PC-3 (cell line): ENCODE results near the gene SMIM28. TPM values are rescaled to one million over a fixed set of nuclear protein-coding genes. Genes with fewer than 3 reads are reported as not detected.

ENCODE experiments used
- ATAC-seq: fragments of 200-7000 bp; cut with Tn5 transposase; 2 replicates; pipeline ENCODE4 v1.9.1; 2020; ENCODE audit warnings: mild to moderate bottlenecking, moderate library complexity
- BruUV-seq: library from RNA; stranded (reverse); fragments of 400-500 nt; replicated peaks from 2 replicates; lab custom pipeline; 2021; lab: Mats Ljungman, UMichigan
- CTCF ChIA-PET: fragments of 300-600 bp; sonication (Branson Sonifier 250); formaldehyde crosslinking; loops from one replicate; lab custom pipeline; 2022; ENCODE audit warnings: antibody characterized with exemption; lab: Charles Lee
- POLR2A ChIA-PET: fragments of 300-600 bp; sonication (Branson Sonifier 250); formaldehyde crosslinking; loops from one replicate; lab custom pipeline; 2022; ENCODE audit warnings: antibody characterized with exemption; ENCODE audit not compliant: unreplicated experiment; lab: Charles Lee
- DNase-seq: peaks from one replicate; pipeline ENCODE4 v3.0.0-alpha.2; 2015
- H2AFZ ChIP-seq: fragments of 300-600 bp; sonication (generic); 2 replicates; pipeline ENCODE4 v1.6.0; 2016; ENCODE audit warnings: antibody characterized with exemption, low read length
- H3F3A ChIP-seq: fragments of 300-600 bp; sonication (generic); one replicate; pipeline ENCODE4 v1.6.0; 2017; ENCODE audit warnings: antibody characterized with exemption, low read length, control low read depth, mild to moderate bottlenecking; ENCODE audit not compliant: unreplicated experiment
- H3K27ac ChIP-seq: fragments of 300-600 bp; sonication (generic); 2 replicates; pipeline ENCODE4 v1.5.1; 2016; ENCODE audit warnings: mild to moderate bottlenecking, low read length
- H3K27me3 ChIP-seq: fragments of 300-600 bp; sonication (generic); 2 replicates; pipeline ENCODE4 v1.6.1; 2016; ENCODE audit warnings: low read length, mixed read lengths
- H3K36me3 ChIP-seq: fragments of 300-600 bp; sonication (generic); 2 replicates; pipeline ENCODE4 v1.6.1; 2016; ENCODE audit warnings: low read depth, mixed run types, low read length, mixed read lengths
- H3K4me1 ChIP-seq: fragments of 300-600 bp; sonication (generic); 2 replicates; pipeline ENCODE4 v1.5.1; 2016; ENCODE audit warnings: low read length; ENCODE audit not compliant: insufficient read depth
- H3K4me2 ChIP-seq: fragments of 300-600 bp; sonication (generic); 2 replicates; pipeline ENCODE4 v1.6.0; 2016; ENCODE audit warnings: low read length
- H3K4me3 ChIP-seq: fragments of 300-600 bp; sonication (generic); 2 replicates; pipeline ENCODE4 v1.5.1; 2016; ENCODE audit warnings: mild to moderate bottlenecking, low read length, mixed read lengths
- H3K79me2 ChIP-seq: fragments of 300-600 bp; sonication (generic); 2 replicates; pipeline ENCODE4 v1.6.1; 2017; ENCODE audit warnings: low read length, mixed read lengths
- H3K9ac ChIP-seq: fragments of 300-600 bp; sonication (generic); 2 replicates; pipeline ENCODE4 v1.6.0; 2016; ENCODE audit warnings: mild to moderate bottlenecking, low read length
- H3K9me2 ChIP-seq: fragments of 300-600 bp; sonication (generic); replicated peaks from 2 replicates; pipeline ENCODE4 v1.6.1; 2016; ENCODE audit warnings: mixed run types, low read length, mixed read lengths
- H3K9me3 ChIP-seq: fragments of 300-600 bp; sonication (generic); 2 replicates; pipeline ENCODE4 v1.6.1; 2016; ENCODE audit warnings: low read length, mixed read lengths
- H4K20me1 ChIP-seq: fragments of 300-600 bp; sonication (generic); 2 replicates; pipeline ENCODE4 v1.6.1; 2016; ENCODE audit warnings: low read length, mixed read lengths
- CTCF ChIP-seq: fragments of 300-600 bp; sonication (generic); conservative IDR thresholded peaks from 2 replicates; pipeline ENCODE4 v1.5.1; 2017; ENCODE audit warnings: antibody characterized with exemption, low read depth, mild to moderate bottlenecking, low read length
- EZH2 ChIP-seq: fragments of 300-600 bp; sonication (generic); IDR thresholded peaks from one replicate; pipeline ENCODE4 v1.6.1; 2017; ENCODE audit warnings: antibody characterized with exemption, mild to moderate bottlenecking, low read length; ENCODE audit not compliant: unreplicated experiment
- EZH2phosphoT487 ChIP-seq: fragments of 300-600 bp; sonication (generic); IDR thresholded peaks from 2 replicates; pipeline ENCODE4 v1.6.1; 2018; ENCODE audit warnings: mild to moderate bottlenecking, antibody characterized with exemption, low read length, borderline replicate concordance
- intact Hi-C: fragments of 100-400 bp; cut with micrococcal nuclease; formaldehyde crosslinking; loops from 2 replicates; pipeline ENCODE4 v1.9.0; 2023
- total RNA-seq: library from RNA; depleted of rRNA; stranded (reverse); fragments of >200 nt; gene quantifications from 2 replicates; pipeline ENCODE4 v1.2.3, GENCODE V29; 2014

Gene SMIM28
- total RNA-seq, 1 experiment from 2014 or later, result not detected

- no peak for TF ChIP-seq EZH2
- no peak for TF ChIP-seq EZH2phosphoT487
- no peak for TF ChIP-seq CTCF
- intact Hi-C loops, result no loop called here
- no peaks in the 10 kb centered on the region for H4K20me1 ChIP-seq
- H3K9me3 ChIP-seq, result no peaks in the 10 kb centered on the region
- no peak overlapping the region for H3K4me2 ChIP-seq
- no peaks in the 10 kb centered on the region for H3K9me2 ChIP-seq
- H3K9ac ChIP-seq, result no peak overlapping the region
- DNase-seq (no peak), ATAC-seq (no peak)
- H2AFZ ChIP-seq, result no peak overlapping the region
- no peaks in the 10 kb centered on the region for H3K36me3 ChIP-seq
- H3K4me1 ChIP-seq, result no peaks in the 10 kb centered on the region
- no peaks in the 10 kb centered on the region for H3K27me3 ChIP-seq
- CTCF ChIA-PET, result no interaction called here
- POLR2A ChIA-PET, result no interaction called here
- H3K79me2 ChIP-seq, result no peaks in the 10 kb centered on the region
- H3K4me3 ChIP-seq, result no peak overlapping the region
- no TSS peak for BruUV-seq
- no peaks in the 10 kb centered on the region for H3F3A ChIP-seq
- no peak overlapping the region for H3K27ac ChIP-seq
Observed at GRCh38 chr6:138331444-138331843, 46.3 kb upstream of the SMIM28 start.

DNA sequence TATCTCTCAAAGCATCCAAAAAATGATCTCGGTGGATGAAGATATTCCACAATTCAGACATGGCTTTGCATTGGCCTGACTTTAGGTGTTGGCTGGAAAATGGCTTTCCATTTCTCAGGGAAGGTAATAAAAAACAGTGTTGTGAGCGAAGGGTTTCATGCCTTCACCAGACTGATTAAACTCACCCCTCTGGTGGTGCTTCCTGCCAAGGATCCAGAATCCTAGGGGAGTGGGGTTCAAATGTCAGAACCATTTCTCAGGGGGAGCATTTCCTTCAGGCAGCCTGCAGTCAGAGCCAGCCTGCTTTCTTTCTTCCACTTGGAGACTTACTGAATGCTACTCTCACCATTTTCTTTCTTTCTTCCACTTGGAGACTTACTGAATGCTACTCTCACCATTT, 45.7 kb upstream of the SMIM28 start:
- Histone ChIP-seq H3K9ac (no peak overlapping the region), H3K27me3 (no peaks in the 10 kb centered on the region), H3K4me1 (no peaks in the 10 kb centered on the region), H3K36me3 (no peaks in the 10 kb centered on the region), H3K9me3 (no peaks in the 10 kb centered on the region), H3K4me3 (no peak overlapping the region), H2AFZ (no peak overlapping the region), H3F3A (no peaks in the 10 kb centered on the region), H4K20me1 (no peaks in the 10 kb centered on the region), H3K9me2 (no peaks in the 10 kb centered on the region), H3K79me2 (no peaks in the 10 kb centered on the region), H3K4me2 (no peak overlapping the region), H3K27ac (no peak overlapping the region)
- POLR2A ChIA-PET, result no interaction called here
- intact Hi-C loops, result no loop called here
- DNase-seq, result no peak
- BruUV-seq, result no TSS peak
- ATAC-seq, result no peak
- TF ChIP-seq EZH2phosphoT487 (no peak), CTCF (no peak), EZH2 (no peak)
- CTCF ChIA-PET, result no interaction called here

GRCh38 chr6:138334000-138334399, 43.7 kb upstream of the SMIM28 start:
- no peak for TF ChIP-seq EZH2phosphoT487
- no peak for TF ChIP-seq CTCF
- no peak for TF ChIP-seq EZH2
- BruUV-seq, result no TSS peak
- H3K4me2 ChIP-seq, result no peak overlapping the region
- H3K4me3 ChIP-seq, result no peak overlapping the region
- no peak overlapping the region for H3K9ac ChIP-seq
- no peaks in the 10 kb centered on the region for H3K36me3 ChIP-seq
- intact Hi-C loops, result no loop called here
- ChIA-PET CTCF (no interaction called here), POLR2A (no interaction called here)
- no peak for ATAC-seq
- no peaks in the 10 kb centered on the region for H3K27me3 ChIP-seq
- H3K79me2 ChIP-seq, result no peaks in the 10 kb centered on the region
- H3K9me3 ChIP-seq, result no peaks in the 10 kb centered on the region
- no peaks in the 10 kb centered on the region for H3K4me1 ChIP-seq
- H3F3A ChIP-seq, result no peaks in the 10 kb centered on the region
- DNase-seq, result no peak
- H3K27ac ChIP-seq, result no peak overlapping the region
- H2AFZ ChIP-seq, result no peak overlapping the region
- H3K9me2 ChIP-seq, result no peaks in the 10 kb centered on the region
- no peaks in the 10 kb centered on the region for H4K20me1 ChIP-seq
